Activated CD8-positive, alpha-beta T cell treated with anti-CD3 and anti-CD28 coated beads for 36 hours (primary cell): ENCODE measurements around the gene SLC25A51. TPM values are rescaled to one million over a fixed set of nuclear protein-coding genes. Genes with fewer than 3 reads are reported as not detected.

Source experiments
- ATAC-seq: fragments of 200-7000 bp; cut with Tn5 transposase; one replicate; pipeline ENCODE4 v1.10.0; 2021; ENCODE audit warnings: mild to moderate bottlenecking, moderate library complexity
- CTCF ChIA-PET: fragments of 350-600 bp; sonication (Branson Sonifier 250); formaldehyde crosslinking; loops from one replicate; lab custom pipeline; 2021; ENCODE audit warnings: antibody characterized with exemption; lab: Charles Lee
- POLR2A ChIA-PET: fragments of 350-600 bp; sonication (Branson Sonifier 250); formaldehyde crosslinking; loops from one replicate; lab custom pipeline; 2021; ENCODE audit warnings: antibody characterized with exemption; lab: Charles Lee
- DNase-seq: peaks from one replicate; pipeline ENCODE4 v3.0.0-alpha.2; 2020
- H3K27ac Mint-ChIP-seq: one replicate; pipeline ENCODE4 v1.8.0; 2021; ENCODE audit warnings: mild to moderate bottlenecking, mixed read lengths
- H3K27me3 Mint-ChIP-seq: one replicate; pipeline ENCODE4 v1.8.0; 2021; ENCODE audit warnings: mixed read lengths
- H3K36me3 Mint-ChIP-seq: one replicate; pipeline ENCODE4 v1.8.0; 2021; ENCODE audit warnings: low read depth, mixed read lengths
- H3K4me1 Mint-ChIP-seq: one replicate; pipeline ENCODE4 v1.8.0; 2021; ENCODE audit warnings: low read depth, mixed read lengths
- H3K4me3 Mint-ChIP-seq: one replicate; pipeline ENCODE4 v1.8.0; 2021; ENCODE audit warnings: mild to moderate bottlenecking, moderate library complexity, mixed read lengths
- H3K9me3 Mint-ChIP-seq: one replicate; pipeline ENCODE4 v1.8.0; 2021; ENCODE audit warnings: mixed read lengths
- CTCF ChIP-seq: fragments of 200-600 bp; IDR thresholded peaks from one replicate; pipeline ENCODE4 v1.8.0; 2022; ENCODE audit warnings: antibody characterized with exemption, mild to moderate bottlenecking
- intact Hi-C: fragments of 100-400 bp; cut with micrococcal nuclease; formaldehyde crosslinking; loops from one replicate; pipeline ENCODE4 v1.10.0; 2022
- total RNA-seq, 2 experiments: library from RNA; stranded (reverse); gene quantifications; one replicate each; pipeline ENCODE4 v1.2.3, GENCODE V29; 2021

Gene SLC25A51
- total RNA-seq, 2 experiments from 2014 or later: 27.1 to 27.2 TPM

- intact Hi-C loops: no loop called here
- TF ChIP-seq CTCF: no peak
- Mint-ChIP-seq H3K4me1 (no peaks in the 10 kb centered on the region), H3K36me3 (peaks cover 4% of the 10 kb centered on the region), H3K27ac (no peak overlapping the region), H3K9me3 (no peaks in the 10 kb centered on the region), H3K27me3 (no peaks in the 10 kb centered on the region), H3K4me3 (no peak overlapping the region)
- POLR2A ChIA-PET: no interaction called here
- CTCF ChIA-PET: interaction anchor here (0.7 kb wide), 1 partner anchor 299 kb away, joined by 3 read pairs; no protein-coding TSS in a partner anchor
- ATAC-seq (no peak), DNase-seq (no peak)
These were observed 41.4 kb downstream of the SLC25A51 start for GRCh38 chr9:37862530-37862929.

GRCh38 chr9:37859043-37859442 is 44.9 kb downstream of the SLC25A51 start:
- Mint-ChIP-seq H3K9me3 (no peaks in the 10 kb centered on the region), H3K27ac (no peak overlapping the region), H3K4me1 (no peaks in the 10 kb centered on the region), H3K4me3 (no peak overlapping the region), H3K36me3 (peaks cover 9% of the 10 kb centered on the region), H3K27me3 (no peaks in the 10 kb centered on the region)
- no peak for ATAC-seq
- no peak for TF ChIP-seq CTCF
- ChIA-PET POLR2A (no interaction called here), CTCF (no interaction called here)
- intact Hi-C loops: loop anchor here (10.0 kb wide), 1 partner anchor 114 kb away; no protein-coding TSS in a partner anchor
- no peak for DNase-seq

- ATAC-seq: no peak
These were observed 47.4 kb downstream of the SLC25A51 start for GRCh38 chr9:37856551-37856950.

GRCh38 chr9:37852222-37852621 is 51.7 kb downstream of the SLC25A51 start:
- Mint-ChIP-seq H3K4me3 (no peak overlapping the region), H3K4me1 (no peaks in the 10 kb centered on the region), H3K27ac (no peak overlapping the region), H3K27me3 (no peaks in the 10 kb centered on the region), H3K9me3 (no peaks in the 10 kb centered on the region), H3K36me3 (peaks cover 11% of the 10 kb centered on the region)
- ChIA-PET CTCF (interaction anchor here (1.5 to 1.8 kb wide), 2 partner anchors 9 to 236 kb away, joined by 4 read pairs; no protein-coding TSS in a partner anchor), POLR2A (interaction anchor here (1.3 kb wide), 1 partner anchor 9 kb away, joined by 3 read pairs; no protein-coding TSS in a partner anchor)
- ATAC-seq (no peak), DNase-seq (no peak)
- no peak for TF ChIP-seq CTCF
- intact Hi-C loops: loop anchor here (10.0 kb wide), 1 partner anchor 107 kb away; no protein-coding TSS in a partner anchor

More at GRCh38 chr9:37856551-37856950, 47.4 kb downstream of the SLC25A51 start:
- intact Hi-C loops: loop anchor here (10.0 kb wide), 1 partner anchor 112 kb away; no protein-coding TSS in a partner anchor
- DNase-seq: no peak
- Mint-ChIP-seq H3K36me3 (peaks cover 8% of the 10 kb centered on the region), H3K4me3 (no peak overlapping the region), H3K9me3 (no peaks in the 10 kb centered on the region), H3K27me3 (no peaks in the 10 kb centered on the region), H3K27ac (no peak overlapping the region), H3K4me1 (no peaks in the 10 kb centered on the region)
- CTCF ChIA-PET: interaction anchor here (1.0 kb wide), 1 partner anchor 55 kb away, joined by 3 read pairs; no protein-coding TSS in a partner anchor
- TF ChIP-seq CTCF: no peak
- POLR2A ChIA-PET: no interaction called here

- Mint-ChIP-seq H3K4me3 (no peak overlapping the region), H3K27ac (no peak overlapping the region), H3K36me3 (peaks cover 8% of the 10 kb centered on the region), H3K27me3 (no peaks in the 10 kb centered on the region), H3K4me1 (peaks cover 20% of the 10 kb centered on the region), H3K9me3 (no peaks in the 10 kb centered on the region)
- POLR2A ChIA-PET: no interaction called here
- TF ChIP-seq CTCF: no peak
- intact Hi-C loops: no loop called here
- CTCF ChIA-PET: no interaction called here
- ATAC-seq: peak; percentile 24
- DNase-seq: peak; percentile 35
These were observed 63.2 kb downstream of the SLC25A51 start for GRCh38 chr9:37840560-37841194.
